Right ventricle myocardium inferior (tissue), 1 donor: ENCODE data around the gene CTNNA3. TPM values are rescaled to one million over a fixed set of nuclear protein-coding genes. Genes with fewer than 3 reads are reported as not detected.

ENCODE experiments used
- ATAC-seq: fragments of 200-7000 bp; cut with Tn5 transposase; one replicate; pipeline ENCODE4 v1.9.1; 2020; ENCODE audit warnings: mild to moderate bottlenecking, moderate library complexity
- DNase-seq: peaks from one replicate; pipeline ENCODE4 v3.0.0; 2021; ENCODE audit errors: missing footprints
- intact Hi-C: fragments of 100-400 bp; cut with DNase I; formaldehyde crosslinking; loops from one replicate; pipeline ENCODE4 v1.11.0; 2022
- total RNA-seq: library from RNA; stranded (reverse); fragmentation: NEBNext Ultra II Directional; extraction: Animal tissue kit (Norgen Biotek cat#: 25700); gene quantifications from one replicate; pipeline ENCODE4 v1.2.1, GENCODE V29; 2021
- donor health status: DM: no; HTN: yes; CAD: no; lungs with severe emphysema.

The CTNNA3 gene
- total RNA-seq, 1 donor from 2014 or later = 120 TPM

DNA sequence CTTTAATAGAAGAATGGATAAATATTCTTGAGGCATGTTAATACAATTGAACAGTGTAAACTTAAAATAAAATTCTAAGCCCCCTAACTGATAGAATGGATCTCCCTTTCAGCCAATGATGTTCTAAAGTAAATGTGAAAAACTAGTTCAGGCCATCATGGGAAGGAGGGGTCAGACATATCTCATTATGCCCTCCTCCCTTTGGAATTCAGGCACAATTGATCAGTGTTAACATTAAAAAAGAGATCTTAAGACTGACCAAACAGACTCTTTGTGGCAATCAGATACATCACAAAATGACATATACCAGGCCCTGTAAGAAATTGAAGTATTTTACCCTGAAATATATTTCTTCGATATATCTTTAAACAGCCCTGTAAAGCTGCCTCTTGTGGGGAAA lies 1453.1 kb downstream of the CTNNA3 start:
- ATAC-seq (no peak), DNase-seq (no peak)
- intact Hi-C loops = no loop called here

DNA sequence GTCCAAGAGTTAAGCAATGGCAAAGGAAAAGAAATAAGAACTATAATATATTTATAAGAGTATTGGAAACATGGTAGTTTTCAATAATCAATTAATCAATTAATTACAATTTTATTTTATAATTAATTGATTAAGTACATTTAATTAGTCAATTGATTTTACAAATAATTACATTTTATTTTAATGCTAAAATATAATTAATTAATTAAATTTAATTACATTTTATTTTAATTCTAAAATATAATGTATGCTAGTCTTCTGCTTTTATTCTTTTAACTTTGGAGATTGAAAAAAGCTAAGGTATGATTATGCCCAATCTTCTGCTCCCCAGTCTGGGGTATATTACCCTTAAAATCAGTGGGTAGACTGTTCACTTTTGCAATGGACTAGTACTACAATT lies 1456.9 kb downstream of the CTNNA3 start:
- intact Hi-C loops = no loop called here
- no peak for DNase-seq
- ATAC-seq = no peak

DNA sequence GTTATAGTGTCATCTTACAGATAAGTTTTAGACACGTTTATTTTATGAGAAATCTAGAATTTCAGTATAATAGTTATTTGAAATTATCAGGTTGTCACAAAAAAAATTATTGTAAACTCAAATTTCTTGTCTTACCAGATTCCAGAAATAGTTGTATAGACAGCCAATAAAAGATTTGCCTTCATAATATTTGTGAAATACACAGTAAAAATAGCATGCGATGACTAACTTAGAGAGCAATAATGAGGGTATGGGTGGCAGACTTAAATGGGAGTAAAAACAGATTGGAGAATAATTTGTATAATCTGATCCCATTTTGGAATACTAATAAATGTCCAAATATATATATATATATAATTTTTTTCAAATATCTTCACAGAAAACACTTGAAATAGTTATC lies 1457.7 kb downstream of the CTNNA3 start:
- no peak for DNase-seq
- no peak for ATAC-seq
- intact Hi-C loops = no loop called here

DNA sequence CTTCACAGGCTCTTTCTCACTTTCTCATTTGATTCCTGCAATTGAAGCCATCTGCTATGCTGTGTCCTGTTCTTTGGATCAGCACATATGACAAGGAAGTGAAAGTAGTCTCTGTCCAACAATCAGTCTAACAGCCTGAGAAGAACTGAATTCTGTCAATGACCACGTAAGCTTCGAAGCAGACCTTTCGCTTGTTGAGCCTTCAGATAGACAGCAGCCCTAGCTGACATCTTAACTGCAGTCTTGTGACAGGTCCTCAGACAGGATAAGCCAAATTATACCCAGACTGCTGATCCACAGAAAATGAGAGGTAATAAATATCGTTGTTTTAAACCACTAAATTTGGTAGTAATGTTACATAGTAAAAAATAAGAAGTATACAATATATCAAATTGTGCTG lies 1461.1 kb downstream of the CTNNA3 start:
- no peak for ATAC-seq
- DNase-seq = no peak
- intact Hi-C loops = no loop called here

DNA sequence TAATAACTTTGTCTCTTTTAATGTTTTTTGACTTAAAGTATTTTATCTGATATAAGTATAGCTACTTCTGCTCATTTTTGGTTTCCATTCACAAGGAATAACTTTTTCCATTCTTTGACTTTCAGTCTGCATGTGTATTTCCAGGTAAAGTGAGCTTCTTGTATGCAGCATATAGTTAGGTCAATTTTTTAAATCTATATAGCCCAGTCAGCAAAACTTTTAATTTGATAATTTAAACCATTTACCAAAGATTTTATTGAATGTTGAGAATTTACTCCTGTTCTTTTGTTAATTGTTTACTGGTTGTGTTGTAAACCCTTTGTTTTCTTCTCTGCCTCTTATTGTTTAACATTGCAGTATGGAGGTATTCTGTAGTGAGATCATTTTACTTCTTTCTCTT lies 1467.1 kb downstream of the CTNNA3 start:
- no peak for ATAC-seq
- intact Hi-C loops = no loop called here

DNA sequence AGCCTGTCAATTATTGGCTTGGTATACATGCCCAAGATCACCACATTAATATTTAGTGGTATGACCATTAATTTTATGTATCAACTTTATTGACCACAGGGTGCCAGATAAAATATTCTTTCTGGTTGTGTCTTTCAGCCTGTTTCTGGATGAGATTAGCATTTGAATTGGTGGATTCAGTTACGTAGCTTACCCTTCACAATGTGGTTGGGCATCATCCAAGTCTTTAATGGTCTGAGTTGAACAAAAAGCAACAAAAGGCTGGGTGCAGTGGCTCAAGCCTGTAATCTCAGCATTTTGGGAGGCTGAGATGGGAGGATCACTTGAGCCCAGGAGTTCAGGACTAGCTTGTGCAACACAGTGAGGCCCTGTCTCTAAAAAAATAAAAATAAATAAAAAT lies 1472.3 kb downstream of the CTNNA3 start:
- intact Hi-C loops = no loop called here
- DNase-seq = no peak
- no peak for ATAC-seq

More for the DNA sequence above, 1467.1 kb downstream of the CTNNA3 start:
- DNase-seq = no peak

DNA sequence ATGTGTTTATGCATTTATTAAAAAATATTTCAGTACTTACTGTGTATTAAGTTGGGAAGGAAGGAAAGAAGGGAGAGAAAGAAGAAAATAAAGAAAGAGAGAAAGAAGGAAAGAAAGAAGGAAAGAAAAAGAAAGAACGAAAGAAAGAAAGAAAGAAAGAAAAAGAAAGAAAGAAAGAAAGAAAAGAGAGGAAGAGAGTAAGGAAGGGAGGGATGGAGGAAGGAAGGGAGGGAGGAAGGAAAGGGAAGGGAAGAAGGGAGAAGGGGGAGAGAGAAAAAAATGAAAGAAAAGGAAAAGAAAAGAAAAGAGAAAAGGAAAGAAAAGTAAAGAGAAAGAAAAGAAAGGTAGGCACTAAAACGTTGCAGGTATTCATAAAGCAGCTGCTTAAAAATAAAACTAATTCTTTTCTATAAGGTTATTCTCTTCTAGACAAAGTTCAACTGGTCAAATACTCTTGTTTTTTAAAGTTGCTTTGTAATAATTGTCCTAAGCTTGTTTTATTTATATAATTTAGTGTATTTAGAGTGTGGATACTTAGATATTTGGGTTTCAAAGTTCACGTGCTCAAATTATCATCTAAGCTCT lies 1473.4 kb downstream of the CTNNA3 start:
- no peak for ATAC-seq
- DNase-seq = no peak
- intact Hi-C loops = no loop called here

DNA sequence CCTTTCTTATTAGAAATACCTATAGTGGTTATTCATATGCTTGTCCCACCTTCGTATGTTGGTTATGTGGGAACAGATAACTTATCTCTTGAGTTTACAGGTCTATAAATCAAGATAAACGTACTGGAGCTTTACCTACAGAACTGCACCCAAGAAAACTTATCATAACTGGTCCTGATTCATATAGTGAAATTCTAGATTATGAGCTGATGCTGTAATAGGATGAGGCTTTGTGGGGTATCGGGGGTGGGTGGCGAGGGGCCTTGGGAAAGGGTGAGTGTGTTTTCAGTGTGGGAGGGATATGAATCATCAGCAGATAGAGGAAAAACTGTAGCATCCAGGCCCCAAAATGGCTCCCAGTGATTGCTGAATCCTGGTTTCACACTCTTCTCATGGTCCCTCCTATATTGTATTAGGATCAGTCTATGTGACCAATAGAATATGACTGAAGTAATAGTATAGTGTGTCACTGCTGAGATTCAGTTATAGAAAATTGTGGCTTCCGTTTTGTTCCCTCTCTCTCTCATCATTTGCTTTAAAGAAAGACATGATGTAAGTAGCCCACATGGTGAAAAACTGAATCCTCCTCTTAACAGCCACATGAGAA lies 1476.9 kb downstream of the CTNNA3 start:
- intact Hi-C loops = no loop called here
- DNase-seq = no peak
- no peak for ATAC-seq

DNA sequence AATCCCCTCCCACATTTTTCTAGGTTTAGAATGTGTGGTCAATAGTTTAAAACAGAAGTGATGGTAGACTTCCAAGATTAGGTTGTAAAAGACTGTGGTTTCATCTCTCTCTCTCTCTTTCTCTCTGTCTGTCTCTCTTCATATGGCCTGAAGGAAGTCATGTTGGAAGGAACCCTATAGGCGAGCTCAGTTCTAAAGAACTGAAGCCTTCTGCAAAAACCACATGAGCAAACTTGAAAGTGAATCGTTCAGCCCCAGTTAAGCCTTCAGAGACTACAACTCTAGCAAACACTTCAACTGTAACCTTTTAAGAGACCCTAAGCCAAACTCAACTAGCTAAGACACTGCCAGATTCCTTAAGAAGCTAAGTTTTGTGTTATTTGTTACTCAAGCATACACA lies 1477.7 kb downstream of the CTNNA3 start:
- intact Hi-C loops = no loop called here
- DNase-seq (no peak), ATAC-seq (no peak)

DNA sequence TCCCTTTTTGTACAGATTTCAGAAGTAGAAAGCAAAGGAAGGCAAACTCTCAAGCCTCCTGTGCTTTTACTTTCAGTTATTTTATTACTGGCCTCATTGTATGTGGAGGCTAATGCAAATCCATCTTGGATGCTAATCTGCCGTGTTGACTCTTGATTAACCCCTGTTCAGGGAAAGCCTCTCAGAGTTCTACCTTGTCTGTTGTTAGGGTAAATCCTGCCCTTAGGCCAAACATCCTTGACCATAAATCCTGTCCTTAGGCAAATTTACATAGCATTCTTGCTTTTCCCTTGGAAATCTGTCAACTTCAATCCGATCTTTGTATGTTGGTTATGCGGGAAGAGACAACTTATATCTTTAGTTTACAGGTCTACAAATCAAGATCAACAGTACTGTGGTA lies 1480.1 kb downstream of the CTNNA3 start:
- intact Hi-C loops = no loop called here
- no peak for ATAC-seq

DNA sequence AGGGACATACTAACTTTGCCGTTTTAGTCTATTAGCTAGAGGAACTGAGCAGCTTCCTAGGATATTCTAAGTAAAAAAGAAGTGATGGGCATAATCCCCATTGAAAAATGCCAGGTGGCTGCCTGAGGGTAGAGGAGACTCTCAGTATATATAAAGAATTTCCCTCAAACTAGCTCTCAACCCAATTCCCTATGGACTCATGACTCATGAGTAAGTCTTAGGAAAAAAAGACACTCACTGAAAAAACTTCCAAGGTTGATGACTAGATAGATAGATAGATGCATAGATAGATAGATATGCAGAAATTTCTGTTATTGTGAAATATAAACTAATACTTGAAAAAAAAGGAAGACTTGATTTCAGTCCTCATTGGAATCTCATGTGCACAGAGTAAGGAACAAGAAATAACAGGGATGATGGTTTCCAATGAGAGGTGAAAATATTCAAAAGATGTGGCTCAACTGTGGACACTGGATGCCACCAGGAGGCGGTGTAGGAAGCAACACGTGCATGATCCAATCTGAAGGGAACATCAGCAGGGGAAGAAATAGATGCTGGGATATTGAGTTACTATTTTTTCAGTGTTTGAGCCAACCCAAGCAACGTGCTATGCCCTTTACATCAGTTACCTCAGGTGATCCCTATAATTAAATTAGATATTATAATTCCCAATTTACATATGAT lies 1481.1 kb downstream of the CTNNA3 start:
- ATAC-seq (no peak), DNase-seq (no peak)
- intact Hi-C loops = no loop called here

More for the DNA sequence above, 1480.1 kb downstream of the CTNNA3 start:
- DNase-seq = no peak

DNA sequence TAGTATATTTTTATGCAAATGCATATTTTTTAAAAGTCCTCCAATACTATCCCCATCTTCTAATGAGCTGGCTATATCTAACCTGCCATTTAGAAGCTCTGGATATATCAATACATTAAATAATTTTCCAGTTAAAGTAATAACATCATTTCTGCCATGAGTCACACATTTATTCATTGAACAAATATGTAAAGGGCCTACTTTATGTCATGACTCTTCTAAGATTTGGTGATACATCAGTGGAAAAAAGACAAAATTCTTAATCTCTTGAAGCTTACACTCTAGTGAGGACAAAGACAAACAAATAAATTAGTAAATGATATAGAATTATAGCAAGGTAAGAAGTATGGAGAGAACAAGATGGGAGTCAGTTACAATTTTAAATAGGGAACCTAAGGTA lies 1487.0 kb downstream of the CTNNA3 start:
- no peak for DNase-seq
- ATAC-seq = no peak
- intact Hi-C loops = no loop called here

DNA sequence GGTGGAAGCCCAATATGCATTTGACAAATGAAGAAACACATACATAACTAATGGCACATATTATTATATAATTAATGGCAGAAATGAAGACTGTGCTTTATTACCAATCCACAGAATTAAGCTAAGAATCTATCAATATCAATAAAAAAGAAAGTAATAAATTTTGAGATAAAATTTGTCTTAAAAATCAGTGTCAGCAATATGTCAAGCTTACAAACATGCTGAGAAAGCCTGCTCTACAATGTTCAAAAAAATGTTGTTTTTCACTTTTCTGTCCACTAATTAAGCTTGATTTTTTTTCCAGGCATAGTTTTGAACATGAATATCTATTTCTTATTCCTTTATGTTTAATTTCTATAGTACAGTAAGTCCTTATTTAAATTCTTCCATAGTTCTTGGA lies 1491.2 kb downstream of the CTNNA3 start:
- intact Hi-C loops = no loop called here
- no peak for ATAC-seq
- DNase-seq = no peak

DNA sequence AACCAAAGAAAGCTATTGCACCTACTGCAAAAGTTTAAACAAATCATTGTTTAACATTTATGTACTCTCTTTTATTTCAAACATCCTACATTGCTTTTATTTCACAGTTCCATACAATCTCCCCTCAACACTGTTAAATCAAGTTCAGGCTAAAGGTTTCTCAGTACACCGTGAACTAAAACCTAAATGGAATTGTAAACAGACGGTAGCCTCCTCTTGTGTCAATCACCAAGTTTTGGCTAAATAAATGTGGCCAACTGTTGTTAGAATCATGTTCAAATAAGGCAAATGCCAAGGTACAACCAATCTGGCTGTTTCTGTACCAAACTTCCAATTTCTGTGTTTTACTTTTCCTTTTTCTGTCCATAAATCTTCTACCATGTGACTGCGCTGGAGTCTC lies 1493.9 kb downstream of the CTNNA3 start:
- intact Hi-C loops = no loop called here
- ATAC-seq (no peak), DNase-seq (no peak)

DNA sequence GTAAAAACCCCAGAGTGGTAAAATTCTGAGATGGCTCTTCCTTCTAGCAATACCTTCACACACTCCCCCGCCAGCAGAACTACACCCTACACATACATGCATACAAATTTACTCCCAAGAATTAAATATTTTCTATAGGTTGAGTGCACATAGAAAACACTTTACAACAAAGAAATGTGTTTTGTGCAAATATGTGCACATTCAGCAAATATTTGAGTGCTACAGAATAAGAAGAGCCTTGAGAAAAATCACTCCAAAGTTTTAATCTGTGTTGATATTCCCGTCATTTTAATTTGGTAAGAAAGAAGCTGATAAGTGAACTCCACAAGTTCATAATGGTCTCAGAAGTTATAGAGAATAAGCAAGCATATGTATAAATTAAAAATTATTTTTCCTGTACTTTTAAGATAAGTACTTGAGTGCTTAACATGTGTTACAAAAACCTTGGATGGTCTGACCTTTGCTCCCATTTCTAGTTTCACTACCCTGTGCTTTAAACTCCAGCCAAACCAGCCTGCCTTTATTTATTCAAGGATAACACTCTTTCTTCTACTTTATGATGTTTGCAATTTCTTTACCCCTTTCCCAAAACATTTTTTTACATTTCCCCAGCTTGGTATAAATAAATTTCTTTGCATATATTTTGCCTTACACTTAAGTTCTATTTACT lies 1503.7 kb downstream of the CTNNA3 start:
- intact Hi-C loops = no loop called here

DNA sequence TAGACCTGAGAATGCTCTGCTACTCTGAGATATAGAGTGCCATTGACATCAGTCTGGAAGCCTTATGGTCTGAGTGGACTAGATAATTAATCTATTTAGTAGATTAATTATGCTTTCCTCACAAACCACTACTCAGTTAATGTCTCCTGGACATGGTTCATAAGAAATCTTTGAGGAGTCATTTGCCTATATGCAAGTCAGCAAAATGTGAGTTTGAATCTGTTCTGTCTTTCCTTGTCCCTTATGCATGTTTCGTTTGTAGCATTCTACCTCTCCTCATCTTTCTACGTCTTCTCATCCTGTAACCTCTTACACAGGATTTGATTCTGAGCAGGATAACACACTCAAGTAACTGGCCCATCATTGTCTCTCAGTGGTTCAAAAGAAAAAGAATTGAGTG lies 1505.6 kb downstream of the CTNNA3 start:
- intact Hi-C loops = no loop called here
- ATAC-seq (no peak), DNase-seq (no peak)

More for the DNA sequence above, 1503.7 kb downstream of the CTNNA3 start:
- ATAC-seq = no peak
- DNase-seq = no peak

DNA sequence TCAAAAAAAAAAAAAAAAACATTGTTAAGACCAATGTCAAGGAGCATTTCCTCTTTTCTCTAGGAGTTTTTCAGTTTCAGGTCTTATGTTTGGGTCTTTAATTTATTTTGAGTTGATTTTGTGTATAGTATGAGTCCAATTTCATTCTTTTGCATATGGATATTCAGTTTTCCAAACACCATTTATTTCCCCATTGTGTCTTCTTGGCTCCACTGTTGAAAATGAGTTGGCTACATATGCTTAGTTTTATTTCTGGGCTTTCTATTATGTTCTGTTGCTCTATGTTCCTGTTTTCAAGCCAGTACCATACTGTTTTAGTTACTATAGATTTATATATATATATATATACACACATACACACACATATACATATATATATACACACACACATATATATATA lies 1506.7 kb downstream of the CTNNA3 start:
- intact Hi-C loops = no loop called here
- no peak for ATAC-seq
- no peak for DNase-seq

DNA sequence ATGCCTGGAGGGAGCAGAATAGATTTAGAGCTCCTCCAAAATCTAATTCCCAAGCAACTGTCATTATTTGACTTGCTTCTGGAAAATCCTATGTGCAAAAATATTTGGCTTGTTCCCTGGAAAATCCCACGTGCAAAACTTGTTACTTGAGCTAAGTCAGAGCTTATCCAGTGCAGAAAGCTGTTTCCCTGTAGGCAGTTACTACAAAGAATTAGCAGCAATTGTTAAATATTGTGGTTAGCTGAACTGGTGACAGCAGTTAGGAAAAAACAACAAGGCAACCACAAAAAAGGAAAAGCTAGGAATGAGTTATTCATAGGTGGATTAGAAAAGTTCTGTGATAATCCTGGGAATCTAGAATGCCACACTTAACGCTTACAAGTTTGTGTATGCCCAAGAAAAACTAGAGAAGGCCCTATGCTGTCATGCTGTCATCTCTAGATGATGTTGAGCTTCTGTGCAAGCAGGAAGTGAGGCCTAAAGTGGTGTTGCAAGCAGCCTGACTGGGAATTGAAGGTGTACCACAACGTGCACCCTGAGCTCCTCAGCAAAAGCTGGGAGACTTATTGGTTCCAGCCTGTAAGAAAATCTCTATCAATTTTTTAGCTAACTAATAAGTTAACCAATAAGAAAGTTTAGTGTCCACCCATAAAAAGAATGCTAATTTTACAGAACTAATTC lies 1508.8 kb downstream of the CTNNA3 start:
- no peak for DNase-seq
- intact Hi-C loops = no loop called here
- no peak for ATAC-seq

DNA sequence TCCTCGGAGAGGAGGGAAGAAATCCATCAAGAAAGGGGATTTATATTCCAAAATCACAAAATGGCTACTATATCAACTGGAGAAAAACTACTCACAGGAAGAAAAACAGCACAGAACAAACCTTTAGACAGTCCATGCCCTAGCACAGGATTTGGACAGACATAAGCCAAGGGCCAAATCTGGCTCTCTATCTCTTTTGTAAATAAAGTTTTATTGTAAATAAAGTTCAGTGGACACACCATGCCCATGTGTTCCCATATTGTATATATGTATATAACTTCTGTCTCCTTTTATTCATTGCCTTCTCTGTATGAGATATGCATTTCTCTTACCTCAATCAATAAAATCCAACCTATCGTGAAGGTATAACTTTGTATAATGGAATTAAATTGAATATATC lies 1513.0 kb downstream of the CTNNA3 start:
- DNase-seq (no peak), ATAC-seq (no peak)
- intact Hi-C loops = no loop called here
